GM19025 (cell line): ENCODE measurements around the gene PDHA2.
"Not testable (repeated sequence)": the region's sequence is repeated elsewhere in the genome, so short reads cannot be mapped to it uniquely, and the experiment has no call there.

Experiments
- ATAC-seq: cut with Tn5 transposase; IDR thresholded peaks from one replicate; pipeline ENCODE4 v1.9.1; 2021; ENCODE audit warnings: mild to moderate bottlenecking, low read depth, moderate library complexity; ENCODE audit not compliant: unreplicated experiment

PDHA2 gene

DNA sequence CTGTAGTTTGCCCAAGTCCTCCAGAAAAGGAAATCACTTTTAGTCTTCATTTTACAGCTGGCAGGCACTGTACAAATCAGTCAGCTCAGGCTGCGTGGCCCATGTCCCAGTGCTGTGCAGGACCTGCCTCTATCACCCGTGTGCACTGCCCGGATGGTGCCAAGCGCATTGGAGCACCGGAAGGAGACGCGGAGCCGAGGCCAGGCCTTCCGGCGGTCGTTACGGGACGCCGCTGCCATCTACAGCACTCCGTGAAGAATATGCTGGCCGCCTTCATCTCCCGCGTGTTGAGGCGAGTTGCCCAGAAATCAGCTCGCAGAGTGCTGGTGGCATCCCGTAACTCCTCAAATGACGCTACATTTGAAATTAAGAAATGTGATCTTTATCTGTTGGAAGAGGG lies at the start of gene PDHA2:
Gene PDHA2 (plus strand): TSS at position 203 of the 400 bp plus-strand sequence. CDS start 58 bp downstream, at position 261.
- no peak for ATAC-seq

DNA sequence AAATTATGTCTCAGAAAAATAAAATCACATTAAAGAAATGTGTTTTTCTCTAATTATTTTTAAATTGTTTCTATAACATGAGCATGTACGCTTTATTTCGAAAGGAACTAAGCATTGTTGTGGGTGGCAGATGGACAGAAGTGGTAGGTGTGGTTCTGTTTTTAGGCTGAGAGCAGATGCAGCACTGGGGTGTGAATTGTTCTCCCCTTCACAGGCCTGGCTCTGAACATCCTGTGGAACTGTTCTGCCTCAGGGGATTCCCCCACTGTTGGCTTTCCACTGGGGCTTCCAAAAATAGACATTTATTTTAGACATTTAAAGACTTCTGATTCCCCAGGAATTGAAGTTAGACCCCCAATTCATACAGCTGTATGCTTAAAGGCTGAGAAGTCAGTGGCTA lies 41.9 kb upstream of the PDHA2 start:
- ATAC-seq = no peak

DNA sequence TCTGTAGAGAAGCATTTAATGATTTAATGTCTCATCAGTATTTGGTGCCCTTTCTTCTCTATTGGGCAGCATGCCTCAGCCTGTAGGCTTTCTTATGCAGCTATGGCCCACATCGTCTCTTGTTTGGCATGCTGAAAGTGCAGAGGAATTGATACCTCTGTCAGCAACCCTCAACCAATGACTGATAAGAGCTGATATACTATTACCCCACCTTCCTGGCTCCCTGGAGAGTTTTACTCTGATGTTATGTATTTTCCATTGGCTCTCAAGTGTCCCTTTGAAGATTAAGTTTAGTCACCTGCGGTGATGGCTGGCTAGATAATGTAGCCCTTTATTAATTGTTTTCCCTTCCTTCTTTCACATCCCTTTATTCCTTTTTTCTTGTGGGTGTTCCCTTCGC lies 41.2 kb upstream of the PDHA2 start:
- ATAC-seq = no peak

DNA sequence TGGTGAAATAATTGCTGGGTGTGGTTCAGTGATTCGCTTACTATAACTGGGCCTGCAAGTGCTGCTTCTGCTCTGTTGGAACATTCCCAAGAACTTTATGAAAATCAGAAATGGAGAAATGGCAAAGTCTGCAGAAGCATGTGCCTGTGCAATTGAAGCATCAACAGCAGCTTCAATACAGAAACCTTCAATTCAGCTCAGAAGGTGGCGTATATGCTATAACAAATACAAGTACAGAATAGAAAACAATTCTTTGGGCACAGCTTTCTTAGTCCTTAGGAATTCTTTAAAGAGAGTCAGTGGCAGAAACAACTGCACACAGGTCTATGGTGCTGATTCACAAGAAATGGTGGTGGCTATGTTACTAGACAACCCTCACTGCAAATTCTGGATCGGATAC lies 18.0 kb upstream of the PDHA2 start:
- ATAC-seq = no peak

DNA sequence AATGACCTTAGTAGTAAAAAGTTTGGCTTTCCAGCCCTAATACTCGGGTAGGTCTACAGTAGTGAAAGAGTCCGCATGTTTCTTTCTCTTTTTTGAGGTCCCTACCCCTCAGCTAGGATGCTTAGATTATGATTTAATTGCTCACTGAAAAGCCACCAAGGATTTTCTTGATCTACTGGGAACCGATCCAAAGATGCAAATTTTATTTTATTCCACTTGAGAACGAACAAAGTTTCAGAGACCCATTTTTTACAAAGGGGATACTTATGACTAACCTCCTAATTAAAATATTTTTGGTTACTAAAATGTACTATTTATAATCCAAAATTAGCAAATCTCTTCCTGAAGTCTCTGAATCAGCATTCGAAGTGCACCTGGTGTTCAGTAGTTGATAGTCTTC lies 14.3 kb upstream of the PDHA2 start:
- ATAC-seq = no peak

DNA sequence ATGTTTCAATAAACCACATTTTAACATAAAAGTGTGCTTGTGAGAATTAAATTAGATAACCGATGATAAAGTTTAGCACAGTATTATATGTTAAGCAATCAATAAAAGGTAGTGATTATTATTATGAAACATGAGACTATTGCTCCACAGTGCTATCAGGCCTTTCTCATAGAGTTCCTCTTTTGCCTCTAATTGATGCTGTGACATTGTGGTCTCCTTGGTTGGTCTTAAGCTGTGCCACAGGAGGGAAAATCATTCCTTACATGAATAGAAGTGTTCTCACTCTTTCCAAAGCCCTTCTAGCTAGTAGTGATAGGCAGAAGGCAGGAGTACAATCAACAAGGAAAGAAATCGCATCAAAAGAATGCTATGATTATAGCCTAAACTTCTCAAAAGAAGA lies 9.2 kb upstream of the PDHA2 start:
- no peak for ATAC-seq

DNA sequence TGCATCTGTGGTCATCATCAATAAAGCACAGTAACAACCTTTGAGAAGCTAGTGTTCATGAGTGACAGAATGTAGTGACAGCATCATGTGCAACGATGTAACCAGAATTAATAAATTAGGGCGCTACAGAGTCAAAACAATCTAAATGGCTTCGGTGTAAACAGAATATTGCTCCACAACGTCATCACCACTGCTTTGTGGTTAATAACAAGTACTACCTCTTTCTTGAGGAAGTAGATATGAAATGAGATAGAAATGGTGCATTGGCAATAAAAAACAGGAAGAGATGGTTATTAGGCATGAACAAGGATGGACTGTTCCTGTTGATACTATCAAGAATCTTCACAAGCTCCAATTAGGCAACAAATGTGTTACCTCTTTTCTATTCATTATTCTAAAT lies 8.7 kb upstream of the PDHA2 start:
- no peak for ATAC-seq

DNA sequence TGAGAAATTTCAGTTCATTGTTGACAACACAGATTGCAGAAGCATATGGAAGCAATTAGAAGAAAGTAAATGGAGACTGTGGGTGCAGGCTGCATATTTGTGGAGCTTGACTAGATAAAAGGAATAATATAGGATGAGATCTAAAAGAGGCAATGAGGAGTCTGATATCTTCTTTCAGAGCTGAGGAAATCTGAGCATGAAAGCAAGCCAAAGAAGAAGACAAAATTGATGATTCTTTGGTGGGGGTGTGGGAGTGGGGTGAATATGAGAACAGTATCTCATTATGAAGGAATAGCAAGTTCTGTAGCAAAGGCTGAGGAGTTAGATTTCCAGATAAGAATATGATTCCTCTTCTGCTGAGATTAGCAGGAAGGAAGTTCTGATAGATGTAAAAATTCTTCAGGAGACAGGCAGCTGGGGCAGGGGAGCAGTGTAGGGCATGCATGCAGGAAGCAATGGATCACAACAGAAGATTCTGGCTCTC lies 6.1 kb upstream of the PDHA2 start:
- ATAC-seq = no peak

DNA sequence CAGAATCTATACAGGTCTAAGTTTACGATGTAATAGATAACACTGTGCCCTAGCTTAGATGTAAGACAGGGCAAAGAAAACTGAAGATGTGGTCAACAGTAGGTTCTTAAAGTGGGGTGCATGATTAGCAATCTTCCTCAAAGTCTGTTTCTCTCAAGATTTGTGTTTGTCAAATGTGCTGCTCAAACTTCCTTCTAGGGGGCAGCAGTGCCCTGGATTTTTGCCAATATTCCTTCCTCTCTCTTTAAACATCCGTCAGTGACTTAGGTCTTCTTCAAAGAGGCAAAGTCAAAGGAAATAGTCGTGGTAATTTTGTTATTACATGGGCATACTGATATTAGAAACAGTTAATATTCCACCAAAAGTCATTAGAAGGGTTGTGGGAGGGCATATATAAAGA lies 4.2 kb upstream of the PDHA2 start:
- no peak for ATAC-seq

DNA sequence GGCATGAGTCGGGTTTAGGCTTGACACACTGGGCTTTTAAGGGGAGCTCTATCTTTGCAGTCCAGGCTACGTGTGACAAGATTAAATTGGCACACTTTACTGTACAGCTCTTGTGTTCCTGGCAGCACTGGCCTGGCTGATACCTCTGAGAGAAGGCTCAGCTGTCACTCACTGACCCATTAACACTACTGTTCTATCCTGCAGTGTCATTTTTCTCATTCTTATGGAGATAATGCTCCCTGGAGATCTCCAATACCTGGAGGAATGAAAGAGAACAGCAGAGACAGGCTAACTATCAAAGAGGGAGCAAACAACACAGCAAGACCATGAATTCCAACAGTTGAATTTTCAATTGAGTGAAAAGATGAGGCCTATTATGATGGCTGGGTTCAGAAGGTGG lies 1.7 kb upstream of the PDHA2 start:
- ATAC-seq = no peak

DNA sequence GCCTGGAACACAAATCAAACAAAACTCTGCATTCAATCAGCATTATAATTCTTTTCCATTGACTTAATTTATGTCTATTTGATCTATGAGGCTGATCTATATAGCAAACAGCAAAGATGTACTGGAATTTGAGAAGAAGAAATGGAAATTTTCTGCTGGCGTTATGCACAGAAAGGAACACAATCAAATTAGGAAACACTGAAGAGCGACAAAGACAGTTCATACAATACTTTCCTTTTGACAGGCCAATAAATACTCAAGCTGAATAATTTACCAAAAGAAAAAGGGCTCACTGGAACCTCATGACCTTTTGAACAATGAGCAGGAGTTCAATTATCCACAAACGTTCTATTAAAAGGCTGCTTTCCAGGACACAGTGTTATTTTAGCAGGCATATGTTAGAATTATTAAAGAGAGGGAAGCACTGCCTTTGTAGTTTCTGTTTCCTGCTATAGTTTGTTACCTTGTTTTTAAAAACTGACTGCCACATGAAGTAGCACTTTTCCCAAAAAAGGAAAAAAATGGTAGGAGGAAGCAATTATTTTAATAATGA lies 8.1 kb downstream of the PDHA2 start:
- no peak for ATAC-seq

DNA sequence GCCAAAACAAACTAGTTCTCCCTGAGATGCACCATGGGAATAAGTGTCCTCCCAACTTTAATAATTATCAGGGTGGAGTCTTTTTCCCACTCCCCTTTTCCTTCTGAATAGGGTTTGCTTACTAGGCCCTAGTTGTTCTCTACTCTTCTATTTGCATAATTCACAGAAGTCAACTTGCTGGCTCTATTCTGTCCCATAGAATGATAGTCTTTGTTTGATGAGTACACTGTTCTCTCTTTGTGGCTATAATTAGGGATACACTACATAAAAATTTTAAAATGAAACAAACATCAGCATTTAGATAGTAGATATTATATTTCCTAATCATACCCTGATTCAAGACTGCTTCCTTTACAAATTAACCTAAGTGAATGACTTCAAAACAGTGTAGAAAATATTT lies 10.3 kb downstream of the PDHA2 start:
- ATAC-seq = no peak

DNA sequence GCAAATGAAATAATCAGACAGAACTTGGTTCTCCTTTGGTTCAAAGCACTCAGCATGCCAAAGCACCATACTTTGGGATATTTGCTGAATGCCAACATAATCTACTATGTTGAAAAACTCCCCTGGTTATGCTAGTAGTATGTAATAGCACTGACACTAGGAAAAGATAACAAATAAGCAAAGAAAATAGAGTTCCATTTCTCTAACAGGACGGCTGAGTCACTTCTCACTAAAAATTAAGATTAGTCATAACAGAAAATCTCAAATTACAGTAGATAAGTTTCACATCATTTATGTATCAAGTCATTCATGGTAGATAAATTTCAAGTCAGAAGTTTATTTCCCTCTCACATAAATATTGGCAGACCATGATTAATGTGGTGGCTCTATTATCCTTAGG lies 17.9 kb downstream of the PDHA2 start:
- no peak for ATAC-seq

DNA sequence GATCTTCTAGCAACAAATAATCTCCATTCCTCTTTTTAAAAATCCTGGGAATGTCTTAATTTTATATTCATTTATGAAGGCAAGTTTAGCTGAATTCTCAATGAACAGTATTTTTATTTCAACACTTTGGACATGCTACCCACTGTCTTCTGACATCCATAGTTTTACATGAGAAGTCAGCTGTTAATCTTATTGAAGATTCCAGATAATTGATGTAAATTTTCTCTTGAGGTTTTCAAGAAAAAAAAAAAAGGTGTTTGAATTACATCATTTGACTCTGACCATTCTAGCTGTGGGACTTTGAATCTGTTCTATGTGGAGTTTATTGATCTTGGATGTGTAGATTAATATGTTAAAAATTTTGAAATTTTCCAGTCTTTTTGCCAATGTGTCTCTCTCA lies 28.0 kb downstream of the PDHA2 start:
- no peak for ATAC-seq

DNA sequence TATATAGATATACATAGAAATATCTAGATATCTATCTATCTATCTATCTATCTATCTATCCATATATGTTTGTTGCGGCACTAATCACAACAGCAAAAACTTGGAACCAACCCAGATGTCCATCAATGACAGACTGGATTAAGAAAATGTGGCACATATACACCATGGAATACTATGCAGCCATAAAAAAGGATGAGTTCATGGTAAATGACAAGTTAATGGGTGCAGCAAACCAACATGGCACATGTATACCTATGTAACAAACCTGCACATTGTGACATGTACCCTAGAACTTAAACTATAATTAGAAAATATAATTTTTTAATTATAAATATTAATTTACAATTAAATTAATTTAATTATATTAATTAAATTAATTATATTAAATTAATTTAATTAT lies 29.5 kb downstream of the PDHA2 start:
- ATAC-seq = not testable (repeated sequence)

DNA sequence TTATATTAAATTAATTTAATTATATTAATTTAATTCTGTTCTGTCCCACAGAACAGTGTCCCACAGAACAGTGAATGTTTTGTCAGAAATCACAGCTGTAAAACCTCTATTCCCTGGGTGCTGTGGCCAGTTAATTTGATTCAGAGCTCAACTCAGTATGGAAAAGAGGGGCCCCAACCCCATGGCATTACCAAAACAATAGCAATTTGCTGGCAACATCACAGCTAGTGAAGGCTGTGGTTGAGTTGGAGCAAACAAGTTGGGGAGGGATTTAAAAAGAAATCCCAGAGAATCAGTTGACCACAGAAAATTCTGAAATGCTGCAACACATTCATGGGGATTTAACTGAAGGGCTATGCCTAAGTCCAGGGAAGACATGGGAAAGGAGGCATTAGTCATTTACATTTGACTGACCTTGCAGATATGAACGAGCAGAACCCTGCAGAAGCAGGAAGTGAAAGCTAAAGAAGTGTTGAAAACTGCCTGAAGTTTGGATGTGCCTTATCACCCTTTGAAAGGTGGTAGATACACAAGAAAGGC lies 30.1 kb downstream of the PDHA2 start:
- no peak for ATAC-seq

DNA sequence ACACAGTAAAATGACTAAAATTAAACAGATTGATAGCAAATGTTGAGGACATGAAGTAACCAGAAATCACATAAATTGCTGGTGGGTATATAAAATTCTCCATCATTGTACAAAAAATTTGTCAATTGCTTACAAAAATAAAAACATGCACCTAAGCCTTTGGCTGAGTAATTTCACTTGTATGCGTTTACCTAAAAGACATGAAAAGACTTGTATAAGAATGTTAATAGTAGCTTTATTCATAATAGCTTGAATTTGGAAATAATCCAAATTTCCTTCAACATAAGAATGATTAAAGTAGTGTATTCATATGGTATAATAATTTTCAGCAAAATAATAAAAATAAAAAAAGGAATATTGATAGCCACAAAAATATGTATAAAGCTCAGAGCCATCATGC lies 37.7 kb downstream of the PDHA2 start:
- no peak for ATAC-seq

DNA sequence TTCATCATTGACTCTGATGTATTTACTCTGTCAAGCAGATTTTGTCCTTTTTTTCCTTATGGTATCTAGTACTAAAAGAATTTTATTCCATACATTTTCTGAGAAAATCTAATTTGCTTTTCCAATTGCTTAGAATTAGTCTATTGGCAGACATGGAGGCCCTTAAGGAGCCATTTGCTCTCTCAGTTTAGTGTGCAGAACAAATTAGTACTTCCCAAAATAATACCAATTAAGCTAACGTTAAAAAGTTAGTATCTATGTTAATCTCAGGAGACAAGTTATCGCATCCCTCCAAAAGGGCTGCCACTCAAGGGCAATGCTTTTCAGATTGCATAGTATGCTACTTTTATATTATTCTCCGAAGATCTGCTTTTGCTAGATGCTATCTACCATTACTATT lies 47.7 kb downstream of the PDHA2 start:
- ATAC-seq = no peak

DNA sequence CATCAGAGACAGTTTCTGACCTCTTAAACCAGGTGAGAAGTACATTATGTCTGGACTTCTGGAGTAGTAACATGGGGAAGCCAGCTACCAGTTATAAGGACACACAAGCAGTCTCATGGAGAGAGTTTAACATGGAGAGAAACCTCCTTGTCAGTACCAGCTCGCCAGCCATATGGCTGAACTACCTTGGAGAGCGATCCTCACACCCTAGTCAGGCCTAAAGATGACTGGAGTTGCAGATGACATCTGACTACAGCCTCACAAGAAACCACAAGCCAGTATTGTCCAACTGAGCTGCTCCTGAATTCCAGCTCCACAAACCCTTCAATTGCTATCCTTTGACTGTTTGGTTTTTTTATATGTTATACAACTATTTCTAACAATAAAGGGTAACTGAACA lies 49.8 kb downstream of the PDHA2 start:
- no peak for ATAC-seq
